Ishikawa (cell line): ENCODE data around the gene CFAP65.

Experiments
- CEBPB ChIP-seq: IDR thresholded peaks from 2 replicates; pipeline ENCODE4 v1.6.1; 2012
- CREB1 ChIP-seq: IDR thresholded peaks from 2 replicates; pipeline ENCODE4 v1.6.1; 2012; ENCODE audit warnings: low read depth
- EGR1 ChIP-seq: IDR thresholded peaks from 2 replicates; pipeline ENCODE4 v1.6.1; 2012
- EP300 ChIP-seq: IDR thresholded peaks from 2 replicates; pipeline ENCODE4 v1.6.1; 2012; ENCODE audit warnings: borderline replicate concordance
- FOXM1 ChIP-seq: IDR thresholded peaks from 2 replicates; pipeline ENCODE4 v1.6.1; 2012; ENCODE audit warnings: low read depth, borderline replicate concordance
- NFIC ChIP-seq: IDR thresholded peaks from 2 replicates; pipeline ENCODE4 v1.6.1; 2012
- RAD21 ChIP-seq: IDR thresholded peaks from 2 replicates; pipeline ENCODE4 v1.6.1; 2012; ENCODE audit warnings: low read depth
- TAF1 ChIP-seq: IDR thresholded peaks from 2 replicates; pipeline ENCODE4 v1.6.1; 2012; ENCODE audit warnings: low read depth, mild to moderate bottlenecking
- TCF12 ChIP-seq: IDR thresholded peaks from 2 replicates; pipeline ENCODE4 v1.6.1; 2012; ENCODE audit warnings: low read depth
- TEAD4 ChIP-seq: IDR thresholded peaks from 2 replicates; pipeline ENCODE4 v1.6.1; 2012
- YY1 ChIP-seq: IDR thresholded peaks from 2 replicates; pipeline ENCODE4 v1.6.1; 2012; ENCODE audit warnings: low read depth
- ZBTB7A ChIP-seq: IDR thresholded peaks from 2 replicates; pipeline ENCODE4 v1.6.1; 2012; ENCODE audit warnings: low read depth
- TF ChIP-seq, protein P1 (sequence below): IDR thresholded peaks from 2 replicates; pipeline ENCODE4 v1.6.1; 2012; ENCODE audit warnings: low read depth, mild to moderate bottlenecking
- TF ChIP-seq, protein P2 (sequence below): IDR thresholded peaks from 2 replicates; pipeline ENCODE4 v1.6.1; 2012
- TF ChIP-seq, protein P3 (sequence below): IDR thresholded peaks from 2 replicates; pipeline ENCODE4 v1.6.1; 2012

CFAP65 gene

DNA sequence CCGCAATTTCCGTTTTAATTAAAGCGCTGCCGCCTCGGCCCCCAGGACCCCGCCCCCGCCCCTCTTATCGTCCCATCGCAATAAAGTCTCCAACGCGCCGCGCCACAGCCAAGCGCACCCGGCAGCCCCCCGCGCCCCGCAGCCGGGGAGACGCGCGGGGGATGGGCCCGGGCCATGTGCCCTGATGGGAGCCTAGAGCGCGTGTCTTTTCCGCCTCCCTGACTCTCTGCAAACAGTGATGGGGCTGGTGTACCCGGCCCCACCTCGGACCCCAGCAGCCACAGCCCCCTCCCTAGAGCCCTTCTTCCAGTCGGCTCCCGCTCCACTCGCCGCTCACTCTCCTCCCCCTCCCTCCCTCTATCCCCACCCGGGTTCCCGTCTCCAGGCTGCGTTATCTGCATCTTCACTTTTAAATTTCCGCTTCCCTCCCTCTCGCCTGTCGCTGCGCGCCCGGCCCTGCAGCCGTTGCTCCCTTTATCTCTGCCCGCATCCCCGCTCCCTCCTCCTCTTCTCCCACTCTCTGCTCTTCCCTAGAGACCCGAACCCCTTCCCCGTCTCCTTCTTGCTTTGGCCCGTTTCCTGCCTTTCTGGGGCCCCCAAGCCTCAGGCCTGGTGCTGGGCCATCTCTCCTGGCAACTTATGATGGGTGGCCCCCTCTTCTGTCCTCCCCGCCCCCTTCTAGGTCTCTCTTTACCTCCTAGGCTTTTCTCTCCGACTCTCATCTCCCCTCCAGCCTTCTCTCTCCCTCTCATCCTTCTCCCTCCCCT lies 55.8 kb downstream of the CFAP65 start:
- no peak for TF ChIP-seq CEBPB
- TF ChIP-seq, protein P1, sequence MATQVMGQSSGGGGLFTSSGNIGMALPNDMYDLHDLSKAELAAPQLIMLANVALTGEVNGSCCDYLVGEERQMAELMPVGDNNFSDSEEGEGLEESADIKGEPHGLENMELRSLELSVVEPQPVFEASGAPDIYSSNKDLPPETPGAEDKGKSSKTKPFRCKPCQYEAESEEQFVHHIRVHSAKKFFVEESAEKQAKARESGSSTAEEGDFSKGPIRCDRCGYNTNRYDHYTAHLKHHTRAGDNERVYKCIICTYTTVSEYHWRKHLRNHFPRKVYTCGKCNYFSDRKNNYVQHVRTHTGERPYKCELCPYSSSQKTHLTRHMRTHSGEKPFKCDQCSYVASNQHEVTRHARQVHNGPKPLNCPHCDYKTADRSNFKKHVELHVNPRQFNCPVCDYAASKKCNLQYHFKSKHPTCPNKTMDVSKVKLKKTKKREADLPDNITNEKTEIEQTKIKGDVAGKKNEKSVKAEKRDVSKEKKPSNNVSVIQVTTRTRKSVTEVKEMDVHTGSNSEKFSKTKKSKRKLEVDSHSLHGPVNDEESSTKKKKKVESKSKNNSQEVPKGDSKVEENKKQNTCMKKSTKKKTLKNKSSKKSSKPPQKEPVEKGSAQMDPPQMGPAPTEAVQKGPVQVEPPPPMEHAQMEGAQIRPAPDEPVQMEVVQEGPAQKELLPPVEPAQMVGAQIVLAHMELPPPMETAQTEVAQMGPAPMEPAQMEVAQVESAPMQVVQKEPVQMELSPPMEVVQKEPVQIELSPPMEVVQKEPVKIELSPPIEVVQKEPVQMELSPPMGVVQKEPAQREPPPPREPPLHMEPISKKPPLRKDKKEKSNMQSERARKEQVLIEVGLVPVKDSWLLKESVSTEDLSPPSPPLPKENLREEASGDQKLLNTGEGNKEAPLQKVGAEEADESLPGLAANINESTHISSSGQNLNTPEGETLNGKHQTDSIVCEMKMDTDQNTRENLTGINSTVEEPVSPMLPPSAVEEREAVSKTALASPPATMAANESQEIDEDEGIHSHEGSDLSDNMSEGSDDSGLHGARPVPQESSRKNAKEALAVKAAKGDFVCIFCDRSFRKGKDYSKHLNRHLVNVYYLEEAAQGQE = no peak
- no peak for TF ChIP-seq TEAD4
- no peak for TF ChIP-seq TAF1
- no peak for TF ChIP-seq TCF12
- TF ChIP-seq, protein P2, sequence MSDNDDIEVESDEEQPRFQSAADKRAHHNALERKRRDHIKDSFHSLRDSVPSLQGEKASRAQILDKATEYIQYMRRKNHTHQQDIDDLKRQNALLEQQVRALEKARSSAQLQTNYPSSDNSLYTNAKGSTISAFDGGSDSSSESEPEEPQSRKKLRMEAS = no peak
- TF ChIP-seq YY1 = no peak
- TF ChIP-seq, protein P3, sequence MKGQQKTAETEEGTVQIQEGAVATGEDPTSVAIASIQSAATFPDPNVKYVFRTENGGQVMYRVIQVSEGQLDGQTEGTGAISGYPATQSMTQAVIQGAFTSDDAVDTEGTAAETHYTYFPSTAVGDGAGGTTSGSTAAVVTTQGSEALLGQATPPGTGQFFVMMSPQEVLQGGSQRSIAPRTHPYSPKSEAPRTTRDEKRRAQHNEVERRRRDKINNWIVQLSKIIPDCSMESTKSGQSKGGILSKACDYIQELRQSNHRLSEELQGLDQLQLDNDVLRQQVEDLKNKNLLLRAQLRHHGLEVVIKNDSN = no peak
- no peak for TF ChIP-seq NFIC
- no peak for TF ChIP-seq EGR1
- no peak for TF ChIP-seq RAD21
- TF ChIP-seq EP300 = no peak
- TF ChIP-seq CREB1 = no peak
- TF ChIP-seq ZBTB7A = no peak

DNA sequence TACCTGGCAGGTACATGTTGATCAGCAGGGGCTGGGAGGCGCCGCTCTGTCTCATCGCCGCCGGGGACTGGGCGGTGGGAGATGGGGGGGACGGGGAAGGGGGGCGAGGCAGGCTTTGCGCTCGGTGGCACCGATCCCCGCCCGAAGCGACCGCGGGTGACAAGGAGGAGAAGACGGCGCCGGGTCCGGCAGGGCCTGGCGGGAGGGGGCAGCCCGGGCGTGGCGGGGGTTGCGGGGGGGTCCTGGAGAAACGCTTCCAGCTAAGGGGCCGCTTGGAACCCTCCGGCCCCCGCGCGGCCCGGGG lies 56.3 kb downstream of the CFAP65 start, which contains the start of gene FEV:
TSS of gene FEV (minus strand) at position 164 of the 304 bp plus-strand sequence. CDS start at position 55, 109 bp downstream.
- TF ChIP-seq TEAD4 (no peak), FOXM1 (no peak), EGR1 (no peak)

DNA sequence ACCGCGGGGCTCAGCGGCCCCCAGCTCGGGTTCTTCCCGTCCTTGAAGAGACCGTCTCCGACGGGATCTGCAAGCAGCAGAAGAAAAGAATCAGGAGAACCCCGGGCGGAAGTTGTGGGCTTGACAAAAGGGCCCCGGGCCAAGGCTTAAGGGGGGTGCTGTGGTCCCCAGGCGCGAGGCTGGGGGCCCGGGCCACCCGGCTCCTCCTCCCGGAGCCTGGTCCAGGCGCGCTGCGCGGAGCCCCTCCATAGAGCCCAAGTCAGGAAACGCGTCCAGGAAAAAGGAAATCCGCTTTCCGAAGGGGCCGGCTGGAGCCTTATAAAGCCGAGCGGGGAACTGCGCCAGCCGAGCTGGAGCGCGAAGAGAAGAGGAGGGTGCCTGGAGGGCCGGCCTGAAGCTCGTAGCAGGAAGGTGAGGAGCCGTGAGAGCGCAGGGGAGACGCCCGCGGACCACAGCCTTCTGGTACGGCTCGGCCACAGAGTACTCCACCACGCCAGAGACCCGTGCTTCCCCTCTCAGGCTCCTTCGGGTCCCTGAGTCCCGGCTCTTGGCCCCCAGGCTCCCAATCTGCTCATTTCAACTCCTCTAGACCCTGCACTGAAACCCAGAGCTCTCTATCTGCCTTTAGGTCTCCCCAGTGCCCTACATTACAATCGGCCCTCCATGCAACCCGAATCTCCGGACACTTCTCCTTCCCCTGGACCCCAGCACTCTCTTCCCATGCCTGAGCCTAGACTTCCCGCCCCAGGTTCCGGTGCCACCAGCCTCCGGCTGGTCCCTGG lies 56.9 kb downstream of the CFAP65 start:
- no peak for TF ChIP-seq FOXM1

DNA sequence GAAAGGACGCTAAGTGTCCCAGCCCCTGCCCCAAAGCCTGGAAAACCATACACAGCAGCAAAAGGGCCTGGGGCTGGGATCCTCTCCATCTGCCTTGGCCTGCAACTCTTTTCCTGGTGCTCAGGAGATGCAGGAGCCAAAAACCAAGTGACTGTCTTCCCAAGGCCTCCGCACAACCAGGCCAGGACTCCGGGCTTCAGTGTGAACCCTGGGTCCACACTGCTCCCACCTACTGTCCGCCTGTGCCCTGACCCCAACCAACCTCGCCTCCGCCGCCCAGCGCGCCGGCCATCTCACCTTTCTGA lies 57.4 kb downstream of the CFAP65 start:
- TF ChIP-seq TCF12 (no peak), TEAD4 (no peak), EP300 (no peak), ZBTB7A (no peak), CREB1 (no peak), RAD21 (no peak), NFIC (no peak), YY1 (no peak), FOXM1 (no peak), CEBPB (no peak), EGR1 (no peak)
- TF ChIP-seq, protein P1 = no peak
- TF ChIP-seq, protein P3 = no peak

DNA sequence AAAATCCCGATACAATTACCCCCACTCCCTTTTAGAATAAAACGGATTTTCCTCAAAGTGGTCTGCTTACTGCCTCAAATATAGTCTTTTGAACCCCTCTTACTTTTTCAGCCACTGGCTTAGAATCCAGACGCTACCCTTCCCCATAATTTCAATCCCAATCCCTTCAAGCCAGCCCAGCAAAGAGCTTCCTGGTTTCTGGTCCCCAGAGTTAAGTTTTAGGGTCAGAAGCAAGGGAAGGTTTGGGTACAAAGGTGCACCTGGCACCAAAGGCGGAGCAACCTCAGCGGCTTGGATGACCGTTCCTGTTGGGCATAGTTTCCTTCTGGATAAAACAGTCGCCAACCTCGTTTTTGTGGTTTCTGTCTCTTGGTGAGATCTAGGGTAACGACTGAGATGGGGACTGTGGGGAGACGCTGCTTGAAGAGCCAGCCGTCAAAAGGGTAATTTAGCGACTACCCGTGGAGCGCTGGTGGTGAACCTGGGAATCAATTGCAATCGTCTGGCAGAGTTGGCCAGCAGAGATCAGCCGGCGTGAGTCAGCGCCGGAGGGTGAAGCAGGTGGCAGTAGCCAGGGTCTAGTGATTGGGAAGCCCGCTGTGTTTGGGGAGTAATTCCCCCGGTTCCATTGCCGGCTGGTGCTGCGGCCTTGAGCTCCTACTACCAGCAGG lies 57.9 kb downstream of the CFAP65 start:
- no peak for TF ChIP-seq NFIC
- TF ChIP-seq, protein P2 = no peak
- no peak for TF ChIP-seq RAD21
- no peak for TF ChIP-seq EGR1
- TF ChIP-seq, protein P1 = no peak
- no peak for TF ChIP-seq CEBPB
- no peak for TF ChIP-seq TCF12
- TF ChIP-seq FOXM1 = no peak
- no peak for TF ChIP-seq EP300
- TF ChIP-seq YY1 = no peak
- TF ChIP-seq, protein P3 = no peak
- no peak for TF ChIP-seq ZBTB7A
- no peak for TF ChIP-seq CREB1
- TF ChIP-seq TEAD4 = no peak
- TF ChIP-seq TAF1 = no peak
